Measurements from ENCODE around the gene TSHZ1.
A peak's percentile ranks its signal among the peaks of the same experiment; 100 is the strongest.

Gene TSHZ1

DNA sequence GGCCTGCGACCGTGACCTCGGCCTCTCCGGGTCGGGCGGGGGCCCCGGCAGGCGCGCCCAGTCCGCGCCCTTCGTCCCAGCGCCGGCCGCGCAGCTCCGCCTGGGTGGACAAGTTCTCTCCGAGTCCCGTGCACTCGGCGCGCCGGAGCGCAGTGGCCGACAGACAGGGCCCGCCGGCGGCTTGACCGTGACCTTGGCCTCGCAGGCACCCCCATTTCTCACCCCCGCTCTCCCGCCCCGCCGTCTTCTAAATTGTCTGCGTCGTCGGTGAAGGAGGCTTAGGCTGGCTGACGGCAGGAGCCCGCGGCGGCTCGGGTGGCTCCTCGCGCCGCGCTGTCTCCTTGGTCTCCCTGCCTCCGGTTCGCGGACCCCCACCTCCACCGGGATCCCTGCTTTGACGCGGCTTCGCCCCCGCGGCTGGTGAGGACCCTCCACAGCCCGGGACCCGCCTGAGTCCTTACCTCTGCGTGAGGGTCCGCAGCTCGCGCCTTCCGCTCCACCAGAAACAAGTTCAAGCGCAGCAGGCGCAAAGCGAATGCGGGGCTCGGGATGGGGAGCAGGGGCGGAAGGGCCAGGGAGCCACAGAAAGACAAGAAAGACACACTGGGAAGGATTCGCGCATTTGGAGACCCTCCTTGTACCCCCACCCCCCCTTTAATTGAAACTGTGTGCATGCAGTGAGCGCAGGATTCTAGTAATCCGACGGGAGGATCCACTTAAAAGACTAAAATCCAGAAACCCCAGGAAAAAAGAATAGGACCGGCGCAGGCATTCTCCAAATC lies 5.7 kb upstream of the TSHZ1 start:
- TF ChIP-seq, protein P1, sequence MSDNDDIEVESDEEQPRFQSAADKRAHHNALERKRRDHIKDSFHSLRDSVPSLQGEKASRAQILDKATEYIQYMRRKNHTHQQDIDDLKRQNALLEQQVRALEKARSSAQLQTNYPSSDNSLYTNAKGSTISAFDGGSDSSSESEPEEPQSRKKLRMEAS (IDR thresholded peaks at IDR 0.05), result no peak
- TF ChIP-seq CEBPB (IDR thresholded peaks at IDR 0.05) (no peak), EGR1 (IDR thresholded peaks at IDR 0.05) (no peak), EP300 (IDR thresholded peaks at IDR 0.05; ENCODE audit: borderline replicate concordance) (no peak), CREB1 (IDR thresholded peaks at IDR 0.05; ENCODE audit: low read depth) (no peak), YY1 (IDR thresholded peaks at IDR 0.05; ENCODE audit: low read depth) (no peak), FOXM1 (IDR thresholded peaks at IDR 0.05; ENCODE audit: borderline replicate concordance, low read depth) (no peak), USF1 (IDR thresholded peaks at IDR 0.05) (no peak)

DNA sequence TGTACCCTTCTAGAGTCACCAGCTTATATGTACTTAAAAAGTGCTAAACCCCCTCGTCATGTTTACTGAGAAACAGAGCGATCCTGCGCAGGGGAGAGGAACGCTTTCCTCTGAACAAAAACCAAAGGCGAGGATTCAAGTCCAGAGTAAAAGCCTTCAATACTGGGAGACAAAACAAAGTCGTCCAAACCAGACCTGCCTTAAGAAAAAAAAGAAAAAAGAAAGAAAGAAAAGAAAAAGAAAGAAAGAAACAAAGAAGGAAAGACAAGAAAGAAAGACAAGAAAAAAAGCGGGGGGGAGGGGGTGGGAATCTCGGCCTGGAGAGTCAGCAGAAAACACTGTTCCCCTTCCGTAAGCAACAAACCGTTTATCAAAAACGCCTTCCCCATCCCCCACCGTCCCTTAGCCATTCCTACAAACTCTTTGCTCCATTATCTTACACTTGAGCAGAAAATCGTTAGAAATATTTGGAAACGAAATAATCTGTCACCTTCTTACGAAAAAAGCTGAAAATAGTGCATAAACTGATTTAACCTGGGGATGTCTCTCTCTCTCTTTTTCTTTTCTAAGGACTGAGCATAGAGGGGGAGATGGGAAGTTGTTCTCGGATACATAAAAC lies 5.0 kb upstream of the TSHZ1 start:
- TF ChIP-seq EGR1 (IDR thresholded peaks at IDR 0.05), result no peak
- no peak for TF ChIP-seq YY1 (IDR thresholded peaks at IDR 0.05; ENCODE audit: low read depth)
- TF ChIP-seq, protein P1 (IDR thresholded peaks at IDR 0.05), result no peak
- TF ChIP-seq CREB1 (IDR thresholded peaks at IDR 0.05; ENCODE audit: low read depth), result no peak
- no peak for TF ChIP-seq RAD21 (IDR thresholded peaks at IDR 0.05; ENCODE audit: low read depth)
- TF ChIP-seq ZBTB7A (IDR thresholded peaks at IDR 0.05; ENCODE audit: low read depth), result no peak
- no peak for TF ChIP-seq TEAD4 (IDR thresholded peaks at IDR 0.05)
- no peak for TF ChIP-seq CEBPB (IDR thresholded peaks at IDR 0.05)
- no peak for TF ChIP-seq EP300 (IDR thresholded peaks at IDR 0.05; ENCODE audit: borderline replicate concordance)
- TF ChIP-seq USF1 (IDR thresholded peaks at IDR 0.05), result no peak
- TF ChIP-seq, protein P2, sequence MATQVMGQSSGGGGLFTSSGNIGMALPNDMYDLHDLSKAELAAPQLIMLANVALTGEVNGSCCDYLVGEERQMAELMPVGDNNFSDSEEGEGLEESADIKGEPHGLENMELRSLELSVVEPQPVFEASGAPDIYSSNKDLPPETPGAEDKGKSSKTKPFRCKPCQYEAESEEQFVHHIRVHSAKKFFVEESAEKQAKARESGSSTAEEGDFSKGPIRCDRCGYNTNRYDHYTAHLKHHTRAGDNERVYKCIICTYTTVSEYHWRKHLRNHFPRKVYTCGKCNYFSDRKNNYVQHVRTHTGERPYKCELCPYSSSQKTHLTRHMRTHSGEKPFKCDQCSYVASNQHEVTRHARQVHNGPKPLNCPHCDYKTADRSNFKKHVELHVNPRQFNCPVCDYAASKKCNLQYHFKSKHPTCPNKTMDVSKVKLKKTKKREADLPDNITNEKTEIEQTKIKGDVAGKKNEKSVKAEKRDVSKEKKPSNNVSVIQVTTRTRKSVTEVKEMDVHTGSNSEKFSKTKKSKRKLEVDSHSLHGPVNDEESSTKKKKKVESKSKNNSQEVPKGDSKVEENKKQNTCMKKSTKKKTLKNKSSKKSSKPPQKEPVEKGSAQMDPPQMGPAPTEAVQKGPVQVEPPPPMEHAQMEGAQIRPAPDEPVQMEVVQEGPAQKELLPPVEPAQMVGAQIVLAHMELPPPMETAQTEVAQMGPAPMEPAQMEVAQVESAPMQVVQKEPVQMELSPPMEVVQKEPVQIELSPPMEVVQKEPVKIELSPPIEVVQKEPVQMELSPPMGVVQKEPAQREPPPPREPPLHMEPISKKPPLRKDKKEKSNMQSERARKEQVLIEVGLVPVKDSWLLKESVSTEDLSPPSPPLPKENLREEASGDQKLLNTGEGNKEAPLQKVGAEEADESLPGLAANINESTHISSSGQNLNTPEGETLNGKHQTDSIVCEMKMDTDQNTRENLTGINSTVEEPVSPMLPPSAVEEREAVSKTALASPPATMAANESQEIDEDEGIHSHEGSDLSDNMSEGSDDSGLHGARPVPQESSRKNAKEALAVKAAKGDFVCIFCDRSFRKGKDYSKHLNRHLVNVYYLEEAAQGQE (IDR thresholded peaks at IDR 0.05; ENCODE audit: low read depth), result no peak
- no peak for TF ChIP-seq FOXM1 (IDR thresholded peaks at IDR 0.05; ENCODE audit: borderline replicate concordance, low read depth)
- no peak for TF ChIP-seq TCF12 (IDR thresholded peaks at IDR 0.05; ENCODE audit: low read depth)
- TF ChIP-seq NFIC (IDR thresholded peaks at IDR 0.05), result no peak
- TF ChIP-seq TAF1 (IDR thresholded peaks at IDR 0.05; ENCODE audit: low read depth), result no peak

- TF ChIP-seq EGR1 (IDR thresholded peaks at IDR 0.05), result no peak
Observed at GRCh38 chr18:75206452-75207309, 3.9 kb upstream of the TSHZ1 start.

DNA sequence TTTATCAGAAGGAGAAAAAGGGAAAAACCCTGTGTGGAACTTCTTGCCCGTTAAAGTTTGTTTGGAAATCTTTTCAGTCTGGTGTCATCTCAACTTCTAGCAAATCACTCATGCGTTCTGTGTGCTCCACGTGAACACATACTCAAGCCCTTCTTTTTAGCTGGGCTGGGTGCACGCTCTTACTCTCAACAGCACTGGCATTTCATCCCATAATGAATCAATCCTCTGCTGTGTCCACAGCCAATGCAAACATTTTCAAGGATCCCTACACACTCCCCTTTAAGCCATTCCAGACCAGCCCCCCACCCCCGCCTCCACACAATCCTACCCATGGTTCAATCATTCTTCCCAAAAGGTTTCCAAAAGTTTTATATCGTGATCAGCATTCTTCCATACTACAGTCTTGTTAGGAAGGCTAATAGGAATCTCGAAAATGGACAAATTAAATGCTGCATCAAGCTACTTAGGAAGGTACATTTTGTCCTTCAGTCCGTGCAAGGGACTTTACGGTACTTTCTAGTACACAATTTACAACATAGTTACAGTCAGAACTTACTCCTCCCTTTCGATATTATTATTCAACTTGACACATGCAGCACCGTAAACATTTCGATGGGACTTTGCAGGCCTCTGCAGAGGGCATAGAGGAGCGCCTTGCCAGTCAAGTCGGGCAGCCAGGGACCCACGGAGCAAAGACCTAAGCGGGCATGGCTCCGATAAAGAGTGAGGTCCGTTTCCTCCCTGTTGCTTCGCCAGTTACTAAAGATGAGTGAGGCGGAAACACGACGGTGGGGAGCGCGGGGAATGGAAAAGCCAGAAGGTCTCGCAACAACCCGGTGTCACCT lies 3.1 kb upstream of the TSHZ1 start:
- TF ChIP-seq FOXM1 (IDR thresholded peaks at IDR 0.05; ENCODE audit: borderline replicate concordance, low read depth), result no peak
- TF ChIP-seq EGR1 (IDR thresholded peaks at IDR 0.05), result no peak
- no peak for TF ChIP-seq NFIC (IDR thresholded peaks at IDR 0.05)
- TF ChIP-seq USF1 (IDR thresholded peaks at IDR 0.05), result no peak
- TF ChIP-seq TCF12 (IDR thresholded peaks at IDR 0.05; ENCODE audit: low read depth), result no peak
- no peak for TF ChIP-seq EP300 (IDR thresholded peaks at IDR 0.05; ENCODE audit: borderline replicate concordance)

- TF ChIP-seq USF1 (IDR thresholded peaks at IDR 0.05) (no peak), NFIC (IDR thresholded peaks at IDR 0.05) (no peak; the same call in 1 of the 2 replicates), FOXM1 (IDR thresholded peaks at IDR 0.05; ENCODE audit: borderline replicate concordance, low read depth) (no peak), EGR1 (IDR thresholded peaks at IDR 0.05) (peak; percentile 66), TAF1 (IDR thresholded peaks at IDR 0.05; ENCODE audit: low read depth) (no peak; the same call in 1 of the 2 replicates), RAD21 (IDR thresholded peaks at IDR 0.05; ENCODE audit: low read depth) (no peak)
- TF ChIP-seq, protein P1 (IDR thresholded peaks at IDR 0.05), result peak; percentile 76
Observed at GRCh38 chr18:75208155-75208835, 2.3 kb upstream of the TSHZ1 start.
